Bronchial epithelial cell (primary cell): ENCODE results near the gene KCTD20. TPM values are rescaled to one million over a fixed set of nuclear protein-coding genes. Genes with fewer than 3 reads are reported as not detected.
A peak's percentile ranks its signal among the peaks of the same experiment; 100 is the strongest.
"Not testable (repeated sequence)": the region's sequence is repeated elsewhere in the genome, so short reads cannot be mapped to it uniquely, and the experiment has no call there.

Experiments used
- DNase-seq: peaks from one replicate; pipeline ENCODE4 v3.0.0-alpha.2; 2010; ENCODE audit warnings: low read depth
- FAIRE-seq: peaks from 2 replicates; lab custom pipeline; 2011; peaks lifted over from hg19 to GRCh38; lab: Jason Lieb, UNC
- H3K27me3 ChIP-seq: 2 replicates; pipeline ENCODE4 v1.5.1; 2011; ENCODE audit warnings: low read length; ENCODE audit not compliant: control insufficient read depth, insufficient read depth
- H3K36me3 ChIP-seq: 2 replicates; pipeline ENCODE4 v1.5.1; 2011; ENCODE audit warnings: low read length; ENCODE audit not compliant: control insufficient read depth, insufficient read depth
- H3K4me3 ChIP-seq: 2 replicates; pipeline ENCODE4 v1.5.1; 2011; ENCODE audit warnings: mild to moderate bottlenecking, low read depth, low read length, control low read depth
- CTCF ChIP-seq: IDR thresholded peaks from 2 replicates; pipeline ENCODE4 v1.5.1; 2011; ENCODE audit warnings: mild to moderate bottlenecking, moderate library complexity, low read length, control low read depth, inconsistent platforms; ENCODE audit not compliant: insufficient read depth, severe bottlenecking
- total RNA-seq: library from RNA; depleted of rRNA; stranded (reverse); fragments of >200 nt; gene quantifications from 2 replicates; pipeline ENCODE4 v1.2.1, GENCODE V29; 2014

KCTD20 gene
- total RNA-seq, 1 donor from 2014 or later, result 26.6 TPM

DNA sequence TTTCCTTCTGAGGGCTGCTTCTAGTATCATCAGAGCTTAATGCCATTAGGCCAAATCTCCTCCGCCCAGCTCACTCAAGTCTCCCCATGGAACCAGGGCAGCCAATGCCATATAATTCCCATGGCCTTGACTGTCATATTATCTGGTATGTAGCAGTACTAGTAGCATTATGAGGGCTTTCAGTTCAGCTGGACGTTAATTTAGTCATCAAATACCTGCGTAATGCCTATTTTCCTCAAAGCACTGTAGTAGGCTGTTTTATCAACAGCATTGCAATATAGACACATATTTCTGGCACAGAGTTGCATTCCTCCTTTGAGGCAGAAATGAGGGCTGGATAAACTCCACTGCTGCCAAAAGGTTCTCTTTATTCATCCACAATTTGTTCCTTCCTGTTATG lies 1.7 kb downstream of the KCTD20 start:
- peak; percentile 75 for DNase-seq
- FAIRE-seq, result no peak
- Histone ChIP-seq H3K4me3 (no peak overlapping the region), H3K36me3 (peaks cover 1% of the 10 kb centered on the region), H3K27me3 (no peaks in the 10 kb centered on the region)
- TF ChIP-seq CTCF, result no peak

- Histone ChIP-seq H3K4me3 (no peak overlapping the region), H3K27me3 (no peaks in the 10 kb centered on the region), H3K36me3 (peaks cover 1% of the 10 kb centered on the region)
- no peak for DNase-seq
- no peak for FAIRE-seq
- TF ChIP-seq CTCF, result no peak
Observed at GRCh38 chr6:36445621-36446020, 2.8 kb downstream of the KCTD20 start.

DNA sequence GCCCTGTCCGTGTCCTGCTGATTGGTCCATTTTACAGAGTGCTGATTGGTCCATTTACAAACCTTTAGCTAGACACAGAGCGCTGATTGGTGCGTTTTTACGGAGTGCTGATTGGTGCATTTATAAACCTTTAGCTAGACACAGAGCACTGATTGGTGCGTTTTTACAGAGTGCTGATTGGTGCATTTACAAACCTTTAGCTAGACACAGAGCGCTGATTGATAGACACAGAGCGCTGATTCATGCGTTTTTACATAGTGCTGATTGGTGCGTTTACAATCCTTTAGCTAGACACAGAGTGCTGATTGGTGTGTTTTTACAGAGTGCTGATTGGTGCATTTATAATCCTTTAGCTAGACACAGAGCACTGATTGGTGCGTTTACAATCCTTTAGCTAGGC lies 6.4 kb downstream of the KCTD20 start:
- not testable (repeated sequence) for H3K27me3 ChIP-seq, H3K4me3 ChIP-seq, FAIRE-seq, DNase-seq, H3K36me3 ChIP-seq

GRCh38 chr6:36452897-36453296 lies 10.1 kb downstream of the KCTD20 start:
- not testable (repeated sequence) for DNase-seq, H3K27me3 ChIP-seq, H3K36me3 ChIP-seq, H3K4me3 ChIP-seq, FAIRE-seq

GRCh38 chr6:36455486-36456027 lies 12.8 kb downstream of the KCTD20 start:
- FAIRE-seq, result no peak
- no peak overlapping the region for H3K4me3 ChIP-seq
- peak; percentile 23 for DNase-seq
- TF ChIP-seq CTCF, result no peak
- no peaks in the 10 kb centered on the region for H3K27me3 ChIP-seq
- peaks cover 1% of the 10 kb centered on the region for H3K36me3 ChIP-seq

GRCh38 chr6:36459501-36459900 lies 16.7 kb downstream of the KCTD20 start:
- no peak for FAIRE-seq
- H3K4me3 ChIP-seq, result no peak overlapping the region
- TF ChIP-seq CTCF, result no peak
- H3K36me3 ChIP-seq, result peaks cover 1% of the 10 kb centered on the region
- H3K27me3 ChIP-seq, result no peaks in the 10 kb centered on the region
- DNase-seq, result no peak

- Histone ChIP-seq H3K4me3 (no peak overlapping the region), H3K27me3 (no peaks in the 10 kb centered on the region), H3K36me3 (peaks cover 1% of the 10 kb centered on the region)
- DNase-seq, result no peak
- no peak for FAIRE-seq
- TF ChIP-seq CTCF, result no peak
Observed at GRCh38 chr6:36460916-36461315, 18.1 kb downstream of the KCTD20 start.
